IPS-18c (cell line): ENCODE data around the gene AGBL1.

ENCODE experiments used
- H3K4me3 ChIP-seq: 2 replicates; pipeline ENCODE4 v1.7.0; 2013; ENCODE audit warnings: low read depth, mild to moderate bottlenecking, low read length, moderate library complexity; ENCODE audit not compliant: insufficient read depth
- H3K9me3 ChIP-seq: one replicate; pipeline ENCODE4 v1.6.1; 2013; ENCODE audit warnings: mild to moderate bottlenecking, low read length, moderate library complexity; ENCODE audit not compliant: control insufficient read depth, insufficient read depth

The AGBL1 gene

GRCh38 chr15:86327230-86327865, 247.7 kb downstream of the AGBL1 start:
- no peaks in the 10 kb centered on the region for H3K9me3 ChIP-seq
- H3K4me3 ChIP-seq, result no peak overlapping the region

DNA sequence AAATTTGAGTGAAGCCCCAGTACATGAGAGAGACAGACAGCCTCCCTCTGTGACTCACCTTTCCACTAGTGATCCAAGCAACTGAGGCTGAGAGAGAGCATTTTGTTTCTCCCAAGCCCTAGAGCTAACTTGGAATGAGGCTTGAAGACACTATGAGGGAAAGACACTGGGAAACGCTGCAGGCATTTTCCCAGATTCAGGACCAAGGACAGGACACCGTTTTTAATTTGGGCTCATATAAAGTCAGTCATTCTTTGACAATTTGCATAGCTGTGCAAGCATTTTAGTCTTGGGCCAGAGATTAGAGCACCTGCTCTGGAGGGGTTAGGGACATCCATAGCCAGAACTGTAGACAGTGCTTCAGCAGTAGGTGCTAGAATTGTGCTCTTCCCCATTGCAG, 249.0 kb downstream of the AGBL1 start:
- H3K9me3 ChIP-seq, result no peaks in the 10 kb centered on the region
- H3K4me3 ChIP-seq, result no peak overlapping the region

DNA sequence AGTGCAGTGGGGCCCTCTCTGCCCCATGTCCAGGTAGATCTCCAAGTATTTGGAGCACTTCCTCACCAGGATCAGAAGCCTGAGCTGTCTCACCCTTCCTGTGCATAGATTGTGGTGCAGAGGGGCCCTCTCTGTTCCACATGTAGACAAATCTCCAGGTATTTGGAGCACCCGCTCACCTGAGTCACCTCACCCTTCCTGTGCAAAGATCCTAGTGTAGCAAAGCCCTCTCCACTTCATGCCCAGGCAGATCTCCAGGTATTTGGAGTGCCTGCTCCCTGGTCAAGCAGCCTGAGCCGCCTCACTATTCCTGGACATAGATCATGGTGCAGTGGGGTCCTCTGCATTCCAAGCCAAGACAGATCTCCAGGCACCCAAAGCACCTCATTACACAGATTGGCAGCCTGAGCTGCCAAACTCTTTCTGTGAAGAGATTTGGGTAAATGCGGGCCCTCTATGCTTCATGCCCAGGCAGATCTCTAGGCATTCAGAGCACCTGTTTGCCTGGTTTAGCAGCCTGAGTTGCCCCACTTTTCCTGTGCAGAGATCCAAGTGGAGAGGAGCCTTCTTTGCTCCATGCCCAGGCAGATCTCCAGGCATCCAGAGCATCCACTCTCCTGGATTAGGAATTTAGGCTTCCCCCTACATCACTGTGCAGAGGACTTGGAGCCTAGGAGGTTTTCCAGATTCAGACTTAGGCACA, 249.8 kb downstream of the AGBL1 start:
- H3K4me3 ChIP-seq, result no peak overlapping the region
- H3K9me3 ChIP-seq, result no peaks in the 10 kb centered on the region

- Histone ChIP-seq H3K9me3 (no peaks in the 10 kb centered on the region), H3K4me3 (no peak overlapping the region)
These were observed 254.1 kb downstream of the AGBL1 start for GRCh38 chr15:86333819-86334218.

DNA sequence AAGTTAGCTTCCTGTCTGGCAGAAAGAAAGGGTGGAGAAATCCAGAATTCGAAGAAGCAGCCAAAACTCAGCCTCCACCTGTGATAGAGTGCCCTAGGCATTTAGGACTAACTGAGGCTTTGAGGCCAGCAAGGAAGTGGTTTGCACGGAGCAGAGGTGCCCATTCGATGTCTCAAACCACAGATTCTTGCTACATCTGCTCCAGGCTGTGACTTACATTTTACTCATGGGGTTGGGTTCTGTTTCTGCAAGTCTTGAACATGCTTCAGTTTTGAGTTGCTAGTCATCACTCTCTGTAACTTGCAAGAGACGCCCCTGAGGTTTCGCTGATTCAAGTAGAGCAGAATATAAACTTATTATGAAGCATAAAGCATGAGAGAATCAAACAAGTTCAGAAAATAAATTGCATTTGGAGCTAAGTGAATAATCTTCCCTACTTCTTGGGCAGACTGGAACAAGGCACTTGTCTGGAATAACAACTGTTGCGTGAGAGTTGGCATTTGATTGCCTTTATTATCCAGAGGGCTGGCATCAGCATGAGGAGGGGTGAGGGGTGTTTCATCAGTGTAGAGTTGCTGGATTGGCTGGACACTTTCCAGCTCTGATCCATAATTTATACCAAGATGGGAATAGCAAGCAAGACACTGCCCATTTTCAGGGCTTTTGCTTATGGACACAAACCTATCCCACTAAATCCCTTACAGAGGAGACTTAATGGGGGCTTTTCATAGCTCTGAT, 256.5 kb downstream of the AGBL1 start:
- no peaks in the 10 kb centered on the region for H3K9me3 ChIP-seq
- no peak overlapping the region for H3K4me3 ChIP-seq

GRCh38 chr15:86337071-86337470, 257.4 kb downstream of the AGBL1 start:
- Histone ChIP-seq H3K9me3 (no peaks in the 10 kb centered on the region), H3K4me3 (no peak overlapping the region)

GRCh38 chr15:86347245-86347644, 267.6 kb downstream of the AGBL1 start:
- H3K9me3 ChIP-seq, result no peaks in the 10 kb centered on the region

GRCh38 chr15:86349565-86349964, 269.9 kb downstream of the AGBL1 start:
- Histone ChIP-seq H3K9me3 (no peaks in the 10 kb centered on the region), H3K4me3 (no peak overlapping the region)

More at GRCh38 chr15:86347245-86347644, 267.6 kb downstream of the AGBL1 start:
- H3K4me3 ChIP-seq, result no peak overlapping the region

GRCh38 chr15:86353213-86353612, 273.5 kb downstream of the AGBL1 start:
- no peaks in the 10 kb centered on the region for H3K9me3 ChIP-seq
- no peak overlapping the region for H3K4me3 ChIP-seq

GRCh38 chr15:86355361-86355760, 275.7 kb downstream of the AGBL1 start:
- Histone ChIP-seq H3K9me3 (no peaks in the 10 kb centered on the region), H3K4me3 (no peak overlapping the region)

DNA sequence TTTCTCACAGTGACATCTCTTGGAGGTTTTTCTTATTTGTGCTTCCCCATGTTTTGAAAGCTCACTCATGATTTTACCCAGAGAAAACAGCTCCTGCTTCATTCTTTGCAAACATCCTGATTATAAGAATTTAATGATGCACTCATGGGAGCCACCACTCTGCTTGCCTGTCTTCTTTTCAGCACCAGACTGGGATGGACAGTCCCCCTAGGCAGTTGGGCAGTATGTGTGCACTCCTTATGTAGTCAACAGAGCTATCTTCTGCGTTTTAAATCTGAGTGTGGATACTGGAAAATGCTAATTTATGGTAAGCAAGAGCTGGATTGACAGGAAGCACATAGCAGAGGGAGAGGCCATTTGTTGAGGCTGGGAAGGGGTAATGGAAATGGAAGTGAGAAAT, 276.1 kb downstream of the AGBL1 start:
- H3K9me3 ChIP-seq, result no peaks in the 10 kb centered on the region

DNA sequence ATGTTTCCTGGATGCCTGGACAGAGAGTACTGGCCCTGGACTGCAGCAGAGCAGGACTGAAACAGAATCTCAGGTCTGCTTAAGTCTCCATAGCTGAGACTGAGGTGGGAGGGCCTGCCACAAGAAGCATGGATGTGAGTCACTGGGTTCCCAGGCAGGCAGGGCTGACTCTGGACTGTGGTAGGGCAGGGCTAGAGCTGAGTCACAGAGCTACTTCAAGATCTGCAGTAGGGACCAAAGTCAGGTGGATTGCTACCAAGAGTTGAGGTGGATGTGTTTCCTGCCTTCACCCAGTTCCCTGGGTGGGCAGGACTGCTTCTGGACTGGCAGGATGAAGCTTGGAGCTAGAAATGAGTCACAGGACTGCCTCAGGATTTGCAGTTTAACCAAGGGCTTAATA, 282.9 kb downstream of the AGBL1 start:
- no peaks in the 10 kb centered on the region for H3K9me3 ChIP-seq

More for the DNA sequence above, 276.1 kb downstream of the AGBL1 start:
- no peak overlapping the region for H3K4me3 ChIP-seq

DNA sequence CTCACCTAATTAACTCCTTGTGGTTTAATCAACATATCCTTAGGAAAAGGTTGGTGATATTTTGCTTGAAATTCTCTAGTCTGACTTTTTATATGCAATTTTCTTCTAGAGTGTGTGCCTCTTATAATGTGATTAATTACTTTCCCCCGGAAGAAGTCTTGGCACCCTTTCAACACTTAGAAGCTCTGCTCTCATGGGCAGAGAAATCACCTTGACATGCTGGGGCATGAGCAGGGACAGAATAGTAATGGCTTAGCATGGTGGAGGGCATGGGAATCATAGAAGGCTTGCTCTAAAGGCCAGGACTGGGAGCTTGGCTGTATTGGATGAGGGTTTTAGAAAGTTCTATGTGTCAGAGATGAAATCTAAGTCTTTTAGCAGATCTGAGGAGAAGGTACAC, 293.5 kb downstream of the AGBL1 start:
- no peak overlapping the region for H3K4me3 ChIP-seq
- no peaks in the 10 kb centered on the region for H3K9me3 ChIP-seq

More for the DNA sequence above, 282.9 kb downstream of the AGBL1 start:
- no peak overlapping the region for H3K4me3 ChIP-seq

DNA sequence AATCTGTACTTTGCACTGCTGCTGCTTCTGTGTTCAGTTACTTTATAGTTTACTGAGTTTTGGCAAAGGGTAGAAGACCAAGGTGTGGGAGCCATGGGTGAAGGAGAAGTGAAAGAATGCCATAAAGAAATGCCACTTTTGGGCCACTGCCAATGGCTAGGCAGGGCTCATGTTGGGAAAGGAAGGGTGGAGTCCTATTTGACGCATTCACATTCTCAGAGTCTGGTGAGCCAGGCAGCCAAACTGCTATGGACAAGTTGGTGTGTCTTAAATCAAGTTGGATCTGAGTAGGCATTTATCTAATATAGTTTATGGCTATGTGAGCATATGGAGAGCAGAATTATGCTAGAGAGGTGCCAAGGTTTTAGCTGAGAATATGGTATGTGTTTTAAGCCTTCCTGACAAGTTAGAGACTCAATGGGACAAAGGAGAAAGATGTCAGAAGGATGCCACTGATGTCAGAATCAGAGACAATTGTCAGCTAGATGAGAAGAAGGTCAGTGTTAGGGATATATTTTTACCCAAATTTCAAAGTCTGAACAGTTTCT, 296.1 kb downstream of the AGBL1 start:
- Histone ChIP-seq H3K9me3 (no peaks in the 10 kb centered on the region), H3K4me3 (no peak overlapping the region)

GRCh38 chr15:86377914-86378313, 298.2 kb downstream of the AGBL1 start:
- Histone ChIP-seq H3K9me3 (no peaks in the 10 kb centered on the region), H3K4me3 (no peak overlapping the region)

DNA sequence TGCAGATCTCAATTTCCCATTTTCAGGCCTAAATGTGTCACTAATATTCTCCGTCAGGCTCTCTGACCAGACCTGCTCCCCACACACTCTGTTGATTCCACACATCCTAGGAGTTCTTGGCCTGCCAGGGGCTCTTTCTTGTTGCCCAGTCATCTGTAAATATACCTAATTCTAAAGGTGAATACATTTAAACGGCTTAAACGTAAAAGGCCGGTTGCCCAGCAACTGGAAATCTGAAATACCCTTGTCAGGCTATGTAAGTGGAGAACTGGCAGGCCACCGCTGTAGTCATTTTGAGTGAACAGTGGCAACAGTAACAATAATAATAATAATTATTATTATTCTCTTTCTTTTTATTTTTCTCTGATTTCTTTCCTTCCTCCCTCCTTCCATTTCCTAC, 302.7 kb downstream of the AGBL1 start:
- H3K9me3 ChIP-seq, result no peaks in the 10 kb centered on the region
- no peak overlapping the region for H3K4me3 ChIP-seq

DNA sequence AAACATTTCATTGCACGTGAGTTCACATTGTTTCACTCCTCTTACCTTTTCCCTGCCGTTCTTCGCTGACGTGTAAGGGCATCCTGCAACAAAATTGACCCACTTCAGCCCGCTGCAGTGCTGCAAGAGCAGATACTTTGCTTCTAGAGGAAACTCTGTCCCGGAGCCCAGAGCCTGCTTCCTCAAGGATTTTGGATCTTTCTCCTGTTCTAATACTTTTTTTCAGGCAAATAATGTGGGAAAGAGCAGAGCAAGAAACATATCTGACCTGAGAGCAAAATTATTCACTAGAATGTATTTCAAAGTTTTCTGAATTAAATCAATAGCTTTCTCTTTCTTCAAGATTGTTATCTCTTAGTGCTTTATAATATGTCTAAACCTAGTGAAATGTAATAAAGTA, 303.9 kb downstream of the AGBL1 start:
- Histone ChIP-seq H3K4me3 (no peak overlapping the region), H3K9me3 (no peaks in the 10 kb centered on the region)

DNA sequence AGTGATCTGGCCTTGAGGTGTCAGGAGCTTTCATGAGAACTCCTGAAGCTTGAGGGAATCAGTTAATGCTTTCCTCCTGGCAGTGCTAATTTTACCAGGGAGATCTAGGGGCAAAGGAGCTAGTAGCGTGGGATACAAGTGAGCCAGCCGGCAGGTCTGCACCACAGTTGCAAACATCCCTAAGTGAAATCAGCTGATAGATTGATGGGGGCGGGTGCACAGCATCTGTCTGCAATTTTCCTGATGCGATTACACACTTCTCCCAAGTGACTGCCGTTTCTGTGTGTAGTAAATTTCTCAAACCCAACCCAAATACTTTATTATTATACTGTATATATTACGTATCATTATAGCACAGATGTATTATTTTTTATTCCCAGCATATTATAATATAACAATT, 304.5 kb downstream of the AGBL1 start:
- H3K9me3 ChIP-seq, result no peaks in the 10 kb centered on the region
- H3K4me3 ChIP-seq, result no peak overlapping the region
